Fibroblast of peridontal ligament (primary cell): ENCODE results near the gene ADAM11.
"Not testable (repeated sequence)": the region's sequence is repeated elsewhere in the genome, so short reads cannot be mapped to it uniquely, and the experiment has no call there.

Source experiments
- DNase-seq: peaks from one replicate; pipeline ENCODE4 v3.0.0-alpha.2; 2010; ENCODE audit errors: extremely low read depth

ADAM11 gene, protein sequence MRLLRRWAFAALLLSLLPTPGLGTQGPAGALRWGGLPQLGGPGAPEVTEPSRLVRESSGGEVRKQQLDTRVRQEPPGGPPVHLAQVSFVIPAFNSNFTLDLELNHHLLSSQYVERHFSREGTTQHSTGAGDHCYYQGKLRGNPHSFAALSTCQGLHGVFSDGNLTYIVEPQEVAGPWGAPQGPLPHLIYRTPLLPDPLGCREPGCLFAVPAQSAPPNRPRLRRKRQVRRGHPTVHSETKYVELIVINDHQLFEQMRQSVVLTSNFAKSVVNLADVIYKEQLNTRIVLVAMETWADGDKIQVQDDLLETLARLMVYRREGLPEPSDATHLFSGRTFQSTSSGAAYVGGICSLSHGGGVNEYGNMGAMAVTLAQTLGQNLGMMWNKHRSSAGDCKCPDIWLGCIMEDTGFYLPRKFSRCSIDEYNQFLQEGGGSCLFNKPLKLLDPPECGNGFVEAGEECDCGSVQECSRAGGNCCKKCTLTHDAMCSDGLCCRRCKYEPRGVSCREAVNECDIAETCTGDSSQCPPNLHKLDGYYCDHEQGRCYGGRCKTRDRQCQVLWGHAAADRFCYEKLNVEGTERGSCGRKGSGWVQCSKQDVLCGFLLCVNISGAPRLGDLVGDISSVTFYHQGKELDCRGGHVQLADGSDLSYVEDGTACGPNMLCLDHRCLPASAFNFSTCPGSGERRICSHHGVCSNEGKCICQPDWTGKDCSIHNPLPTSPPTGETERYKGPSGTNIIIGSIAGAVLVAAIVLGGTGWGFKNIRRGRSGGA

DNA sequence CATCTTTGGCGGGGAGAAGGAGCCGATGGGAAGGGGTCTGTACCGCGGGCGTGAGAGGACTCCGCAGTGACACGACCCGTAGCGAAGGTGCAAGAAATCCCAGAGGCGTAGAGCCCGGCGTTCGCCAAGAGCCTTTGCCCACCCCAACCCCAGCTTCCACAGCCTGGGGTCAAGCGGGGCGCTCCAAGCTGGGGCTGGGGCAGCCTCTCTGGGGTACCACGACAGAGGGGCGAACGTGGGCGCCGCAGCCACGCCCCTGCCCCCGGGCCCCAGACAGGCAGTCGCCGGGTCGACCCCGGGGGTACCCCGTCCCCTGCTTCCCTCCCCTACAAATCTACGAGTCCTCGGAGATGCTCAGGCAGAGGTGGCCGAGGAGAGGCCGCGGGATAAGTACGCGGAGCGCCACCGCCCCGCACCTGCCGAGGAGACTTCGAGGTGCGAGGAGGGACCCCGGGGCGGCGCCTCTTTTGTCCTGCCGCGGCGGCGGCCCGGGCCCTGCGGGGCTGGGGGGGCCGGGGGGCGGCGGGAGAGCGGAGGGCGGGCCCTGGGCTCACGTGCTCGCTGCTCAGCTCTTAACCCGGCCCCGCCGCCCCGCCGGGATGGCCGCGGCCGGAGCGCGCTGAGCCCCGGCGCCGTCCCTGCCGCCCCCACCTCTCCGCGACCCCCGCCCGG, at the start of gene ADAM11:
Gene ADAM11, plus strand, starts transcription at position 575 of the 672 bp plus-strand sequence. CDS start 212 bp downstream, outside the sequence.
- no peak for DNase-seq

DNA sequence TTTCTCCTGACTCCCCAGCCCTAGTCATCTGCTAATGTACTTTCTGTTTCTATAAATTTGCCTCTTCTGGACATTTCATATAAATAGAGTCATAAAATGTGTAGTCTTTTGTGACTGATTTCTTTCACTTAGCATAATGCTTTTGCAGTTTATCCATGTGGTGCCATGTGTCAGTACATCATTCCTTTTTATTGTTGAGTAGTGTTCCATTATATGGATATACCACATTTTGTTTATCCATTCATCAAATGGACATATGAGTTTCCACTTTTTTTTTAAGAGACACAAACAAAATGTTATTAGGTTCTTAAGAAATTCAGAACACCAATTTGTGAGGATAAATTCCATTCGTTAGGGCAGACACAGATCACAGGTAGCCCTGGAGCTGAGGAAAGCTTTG, 39.3 kb upstream of the ADAM11 start:
- DNase-seq, result no peak

DNA sequence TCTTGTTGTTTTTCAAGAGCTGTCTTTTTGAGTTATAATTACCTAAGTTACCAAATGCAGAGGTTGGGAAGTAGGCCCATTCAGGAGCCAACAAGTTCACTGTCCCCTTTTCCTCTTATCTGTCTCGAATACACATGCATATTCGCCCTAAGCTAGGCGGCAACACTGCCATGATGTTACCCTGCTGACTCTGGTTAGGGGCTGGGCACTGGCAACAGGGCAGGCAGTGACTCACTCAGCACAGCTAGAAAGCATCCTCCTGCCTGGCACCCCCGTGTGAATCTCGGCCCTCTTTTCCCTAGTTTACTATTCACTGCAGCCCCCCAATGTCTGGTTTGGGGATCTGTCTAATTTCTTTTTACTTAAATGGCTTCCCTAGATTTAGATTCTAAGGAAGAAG, 36.5 kb upstream of the ADAM11 start:
- no peak for DNase-seq

DNA sequence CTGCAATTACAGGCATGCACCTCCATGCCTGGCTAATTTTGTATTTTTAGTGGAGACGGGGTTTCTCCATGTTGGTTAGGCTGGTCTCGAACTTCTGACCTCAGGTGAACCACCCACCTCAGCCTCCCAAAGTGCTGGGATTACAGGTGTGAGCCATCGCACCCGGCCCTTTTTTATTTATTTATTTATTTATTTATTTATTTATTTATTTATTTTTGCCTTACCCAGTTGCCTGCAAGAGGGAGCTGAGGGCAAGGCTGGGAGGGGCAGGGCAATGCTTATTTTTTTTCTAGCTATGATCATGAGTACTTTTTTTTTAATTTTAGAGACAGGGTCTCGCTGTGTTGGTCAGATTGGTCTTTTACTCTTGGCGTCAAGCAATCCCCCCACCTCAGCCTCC, 32.7 kb upstream of the ADAM11 start:
- not testable (repeated sequence) for DNase-seq

DNA sequence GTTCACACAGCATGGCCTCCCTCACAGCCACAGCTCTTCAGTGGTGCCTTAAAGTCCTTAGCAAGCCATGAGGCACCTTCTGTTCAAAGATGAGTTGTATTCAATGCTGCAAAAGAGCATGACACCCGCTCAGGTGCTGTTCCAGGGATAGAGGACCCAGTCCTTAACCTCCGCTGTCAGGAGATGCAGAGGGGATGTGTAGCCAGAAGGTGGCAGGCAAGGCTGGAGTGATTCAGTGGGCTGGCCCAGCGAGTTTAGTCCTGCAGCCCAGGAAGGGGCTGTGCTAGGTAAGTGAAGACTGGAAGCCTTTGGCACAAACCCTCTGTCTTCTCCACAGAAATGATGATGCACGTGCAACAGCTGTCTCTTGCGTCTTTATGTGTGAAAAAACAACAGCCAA, 25.0 kb upstream of the ADAM11 start:
- DNase-seq, result no peak

DNA sequence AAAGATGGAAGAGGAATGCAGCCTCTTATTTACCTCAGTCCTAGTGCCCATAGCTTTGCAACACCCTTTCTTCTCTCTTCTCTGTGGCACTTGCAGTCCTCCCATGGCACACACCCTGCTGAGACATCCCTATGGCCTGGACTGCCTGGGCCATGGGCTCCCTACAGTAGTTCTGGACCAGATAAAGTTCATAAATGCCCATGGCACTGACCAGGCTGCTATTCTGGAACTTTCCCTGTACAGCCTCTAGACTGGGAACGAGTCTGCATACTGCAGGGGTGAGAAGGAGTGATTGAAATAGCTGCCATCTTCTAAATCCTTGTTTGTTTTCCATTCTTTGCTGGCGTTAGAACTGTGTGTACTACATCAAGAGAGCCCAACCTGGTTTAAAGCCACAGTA, 24.5 kb upstream of the ADAM11 start:
- DNase-seq, result no peak

DNA sequence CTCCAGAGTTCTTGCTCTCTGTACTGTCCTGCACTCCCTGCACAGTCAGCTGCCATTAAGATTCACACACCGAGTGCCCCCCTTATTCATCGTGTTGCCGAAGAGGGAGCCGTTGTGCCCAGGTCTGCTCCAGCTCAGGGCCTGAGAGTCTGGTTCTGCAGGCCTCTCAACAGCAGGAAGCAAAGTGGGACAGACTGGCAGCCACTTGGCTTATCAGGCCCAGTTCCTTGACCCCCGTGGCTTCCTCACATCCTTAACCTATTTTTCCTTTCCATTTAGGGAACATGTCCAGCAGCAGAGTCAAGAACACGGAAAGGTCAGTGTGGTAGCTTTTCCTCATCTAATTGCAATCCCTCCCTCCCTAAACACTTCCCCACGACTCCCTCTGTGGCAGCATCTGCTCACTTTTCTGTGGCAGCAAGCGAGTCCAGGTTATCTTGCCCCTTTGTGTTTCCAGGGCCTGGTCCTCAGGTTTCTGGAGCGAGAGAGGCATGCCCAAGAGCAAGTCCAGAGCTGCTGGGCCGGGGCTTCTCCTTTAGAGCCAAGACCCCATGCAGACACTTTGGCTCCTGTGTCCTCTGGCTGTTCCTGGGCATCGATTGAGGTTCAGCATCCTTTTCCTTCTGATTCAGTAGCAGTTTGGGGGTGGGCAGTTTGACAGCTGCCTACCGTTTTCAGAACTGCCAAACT, 22.1 kb upstream of the ADAM11 start:
- DNase-seq, result no peak

DNA sequence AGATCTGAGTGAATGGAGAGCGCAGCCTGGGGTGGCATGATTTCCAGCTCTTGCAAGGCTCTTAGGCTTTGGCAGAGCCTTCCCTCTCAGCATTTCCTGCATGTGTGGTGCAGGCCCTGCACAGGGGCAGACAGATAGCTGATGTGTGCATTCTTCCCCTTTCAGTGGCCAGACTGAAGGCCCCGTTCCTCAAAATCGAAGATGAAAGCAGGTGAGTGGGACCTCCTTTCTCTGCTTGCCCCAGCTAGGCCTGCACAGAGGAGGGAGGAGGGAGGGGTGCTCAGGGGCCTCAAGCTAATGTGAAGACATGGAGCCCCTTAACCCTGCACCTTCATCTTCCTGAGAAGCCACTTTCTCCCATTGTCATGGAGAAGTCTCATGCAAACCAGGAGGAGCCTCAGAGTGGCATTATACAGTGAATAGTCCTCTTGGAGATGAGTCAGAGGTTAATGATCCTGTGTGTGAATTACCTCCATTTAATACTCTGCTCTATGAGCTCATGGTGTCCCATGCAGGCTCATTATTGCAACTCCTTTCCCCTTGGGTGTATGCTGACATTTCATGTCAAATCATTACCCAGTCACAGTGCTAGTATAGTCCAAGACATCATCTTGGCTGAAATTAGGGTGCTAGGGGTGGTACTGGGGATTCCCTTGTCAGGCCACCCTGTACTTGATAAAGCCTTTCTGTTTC, 20.4 kb upstream of the ADAM11 start:
- DNase-seq, result no peak

DNA sequence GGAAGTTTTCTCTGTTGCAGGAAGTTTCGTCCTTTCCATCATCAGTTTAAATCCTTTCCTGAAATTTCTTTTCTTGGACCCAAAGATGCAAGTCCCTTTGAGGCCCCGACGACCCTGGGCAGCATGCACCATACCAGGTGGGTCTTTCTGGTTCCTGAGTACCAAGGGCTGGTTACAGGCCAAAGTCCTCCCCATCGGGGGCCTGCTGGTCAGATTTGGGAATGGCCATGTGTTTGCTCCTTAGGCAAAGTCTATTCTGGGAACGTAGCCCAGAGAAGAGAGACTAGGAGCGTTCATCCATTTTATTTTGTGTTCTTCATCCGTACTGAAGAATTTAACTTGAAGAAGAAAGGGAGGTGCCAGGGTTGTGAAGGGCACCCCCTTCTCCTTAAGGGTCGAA, 17.5 kb upstream of the ADAM11 start:
- no peak for DNase-seq

DNA sequence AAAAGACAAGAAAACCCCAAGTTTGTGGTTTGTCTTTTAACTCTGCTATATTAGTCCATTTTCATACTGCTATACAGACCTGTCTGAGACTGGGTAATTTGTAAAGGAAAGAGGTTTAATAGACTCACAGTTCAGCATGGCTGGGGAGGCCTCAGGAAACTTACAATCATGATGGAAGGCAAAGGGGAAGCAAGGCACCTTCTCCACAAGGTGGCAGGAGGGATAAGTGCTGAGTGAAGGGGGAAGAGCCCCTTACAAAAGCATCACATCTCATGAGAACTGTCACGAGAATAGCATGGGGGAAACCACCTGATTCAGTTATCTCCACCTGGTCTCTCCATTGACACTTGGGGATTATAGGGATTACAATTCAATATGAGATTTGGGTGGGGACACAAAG, 13.5 kb upstream of the ADAM11 start:
- no peak for DNase-seq

DNA sequence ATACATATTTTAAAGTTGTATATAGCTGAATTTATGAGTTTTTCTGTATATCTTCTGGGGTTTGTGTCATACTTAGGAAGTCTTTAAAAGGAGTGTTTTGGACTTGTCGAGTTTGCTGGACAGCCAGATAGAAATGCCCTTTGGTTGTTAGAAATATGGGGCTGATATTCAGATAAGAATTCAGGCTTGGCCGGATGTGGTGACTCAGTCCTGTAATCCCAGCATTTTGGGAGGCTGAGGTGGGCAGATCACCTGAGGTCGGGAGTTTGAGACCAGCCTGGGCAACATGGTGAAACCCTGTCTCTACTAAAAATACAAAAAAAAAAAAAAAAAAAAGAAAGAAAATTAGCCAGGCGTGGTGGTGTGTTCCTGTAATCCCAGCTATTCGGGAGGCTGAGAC, 13.1 kb upstream of the ADAM11 start:
- not testable (repeated sequence) for DNase-seq

DNA sequence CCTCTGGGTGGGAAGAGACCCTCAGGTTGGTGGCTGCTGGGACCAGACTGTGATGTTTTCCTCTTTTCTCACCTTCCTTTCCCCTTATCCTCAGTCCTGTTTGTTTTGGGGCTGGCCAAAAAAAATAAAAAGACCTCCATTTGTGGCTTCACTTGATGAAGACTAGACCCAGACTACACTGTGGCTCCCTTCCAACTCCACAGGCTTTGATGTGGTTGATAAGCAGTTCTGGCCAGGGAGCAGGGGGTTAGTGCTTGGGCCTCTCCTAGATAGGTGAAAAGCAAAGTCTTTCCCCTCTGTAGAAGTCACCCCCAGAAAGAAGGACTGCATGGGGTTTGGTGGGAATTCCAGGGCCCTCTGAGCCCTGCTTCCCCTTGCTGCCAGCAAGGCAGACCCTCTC, 11.2 kb upstream of the ADAM11 start:
- no peak for DNase-seq

DNA sequence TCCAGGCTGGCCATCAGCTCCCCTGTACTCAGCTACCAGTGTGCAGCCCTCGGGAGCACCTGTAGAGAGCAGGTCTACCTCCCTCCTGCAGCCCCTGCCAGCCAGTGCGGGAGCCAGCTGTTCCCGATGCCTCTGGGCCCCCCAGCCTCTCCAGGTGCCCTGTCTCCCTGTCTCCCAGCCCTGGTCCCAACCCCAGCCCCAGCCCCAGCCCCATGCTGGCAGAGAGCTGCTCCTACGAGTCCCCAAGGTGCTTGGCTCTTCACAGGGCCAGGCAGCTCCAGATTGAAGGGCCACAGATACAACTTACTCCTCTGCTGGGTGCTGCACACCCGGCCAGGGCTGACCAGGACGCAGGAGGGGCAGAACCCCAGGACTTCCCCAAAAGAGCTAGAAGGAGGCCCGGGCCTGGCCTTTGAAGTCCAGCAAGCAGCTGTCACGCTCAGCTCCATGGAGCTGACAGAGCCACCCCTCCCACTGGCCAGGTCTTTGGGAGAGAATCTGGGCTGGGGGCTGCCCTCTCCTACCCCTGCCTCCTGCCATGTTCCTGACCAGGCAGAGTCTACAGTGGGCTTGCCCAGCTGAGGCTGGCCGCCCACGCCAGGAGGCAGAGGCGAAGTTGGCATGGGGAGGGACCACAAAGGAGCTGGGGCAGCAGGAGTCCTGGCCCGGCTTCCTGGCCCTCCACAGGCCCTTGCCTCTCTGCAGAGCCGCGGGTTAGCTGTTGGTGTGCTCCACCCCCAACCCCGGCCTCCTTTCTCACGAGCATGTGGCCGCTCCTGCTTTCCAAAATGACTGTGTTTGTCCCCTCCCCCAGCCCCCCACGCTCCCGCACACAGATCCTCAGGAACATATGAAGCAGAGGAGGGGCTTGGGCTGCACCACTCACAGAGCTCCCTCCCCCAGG, 9.5 kb upstream of the ADAM11 start:
- no peak for DNase-seq

DNA sequence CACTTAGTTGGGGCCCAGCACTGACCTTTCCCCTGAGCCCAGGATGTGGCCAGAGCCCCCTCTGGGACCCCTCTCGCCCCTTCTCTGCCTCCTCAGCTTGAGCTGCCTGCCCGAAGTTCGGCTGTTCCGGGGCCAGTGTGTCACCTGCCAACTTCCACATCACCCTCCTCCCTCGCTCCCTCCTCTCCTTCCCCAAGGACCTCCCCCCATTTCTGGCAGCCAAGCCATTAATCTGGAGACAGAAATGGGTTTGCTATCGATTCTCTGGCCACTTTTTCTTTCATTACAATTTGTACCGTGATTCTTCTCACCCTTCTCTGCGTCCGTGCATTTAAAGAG, 8.8 kb upstream of the ADAM11 start:
- DNase-seq, result no peak

DNA sequence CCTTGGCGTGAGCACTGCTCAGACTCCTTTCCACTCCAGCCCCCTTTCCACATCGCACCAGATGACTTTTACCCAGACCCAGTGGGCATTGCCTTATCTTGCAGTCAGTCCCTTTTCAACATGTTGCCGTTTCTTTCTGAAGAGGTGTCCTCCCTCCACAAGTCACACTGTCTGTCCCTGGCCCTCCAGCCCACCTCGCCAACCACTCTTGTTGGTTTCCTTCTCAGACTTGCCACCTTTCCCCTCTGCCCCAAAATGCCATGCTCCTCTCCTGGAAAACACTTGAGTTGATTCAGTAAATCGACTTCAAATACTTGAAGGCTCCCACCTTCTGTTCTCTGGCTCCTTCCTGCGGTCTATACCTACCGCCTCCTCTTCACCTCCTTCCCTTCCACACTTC, 7.5 kb upstream of the ADAM11 start:
- DNase-seq, result no peak

DNA sequence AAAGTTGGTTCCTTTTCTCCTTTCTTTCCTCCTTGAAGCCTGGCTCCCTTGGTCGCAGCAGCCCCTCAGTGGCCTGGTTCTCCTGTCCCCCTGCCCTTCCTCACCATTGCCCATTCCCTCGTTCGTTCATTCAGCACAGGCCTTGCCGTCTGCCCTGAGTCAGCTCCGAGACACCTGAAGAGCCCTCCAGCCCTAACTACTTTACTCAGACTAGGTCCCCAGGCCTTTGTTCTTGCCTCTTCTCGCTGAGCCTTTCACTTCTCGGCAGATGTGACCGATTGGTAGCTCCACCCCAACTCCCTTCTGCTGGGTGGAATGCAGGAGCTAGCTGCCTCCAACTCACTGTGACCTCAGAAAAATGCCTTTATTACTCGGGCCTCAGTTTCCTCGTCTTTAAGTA, 7.0 kb upstream of the ADAM11 start:
- DNase-seq, result no peak

DNA sequence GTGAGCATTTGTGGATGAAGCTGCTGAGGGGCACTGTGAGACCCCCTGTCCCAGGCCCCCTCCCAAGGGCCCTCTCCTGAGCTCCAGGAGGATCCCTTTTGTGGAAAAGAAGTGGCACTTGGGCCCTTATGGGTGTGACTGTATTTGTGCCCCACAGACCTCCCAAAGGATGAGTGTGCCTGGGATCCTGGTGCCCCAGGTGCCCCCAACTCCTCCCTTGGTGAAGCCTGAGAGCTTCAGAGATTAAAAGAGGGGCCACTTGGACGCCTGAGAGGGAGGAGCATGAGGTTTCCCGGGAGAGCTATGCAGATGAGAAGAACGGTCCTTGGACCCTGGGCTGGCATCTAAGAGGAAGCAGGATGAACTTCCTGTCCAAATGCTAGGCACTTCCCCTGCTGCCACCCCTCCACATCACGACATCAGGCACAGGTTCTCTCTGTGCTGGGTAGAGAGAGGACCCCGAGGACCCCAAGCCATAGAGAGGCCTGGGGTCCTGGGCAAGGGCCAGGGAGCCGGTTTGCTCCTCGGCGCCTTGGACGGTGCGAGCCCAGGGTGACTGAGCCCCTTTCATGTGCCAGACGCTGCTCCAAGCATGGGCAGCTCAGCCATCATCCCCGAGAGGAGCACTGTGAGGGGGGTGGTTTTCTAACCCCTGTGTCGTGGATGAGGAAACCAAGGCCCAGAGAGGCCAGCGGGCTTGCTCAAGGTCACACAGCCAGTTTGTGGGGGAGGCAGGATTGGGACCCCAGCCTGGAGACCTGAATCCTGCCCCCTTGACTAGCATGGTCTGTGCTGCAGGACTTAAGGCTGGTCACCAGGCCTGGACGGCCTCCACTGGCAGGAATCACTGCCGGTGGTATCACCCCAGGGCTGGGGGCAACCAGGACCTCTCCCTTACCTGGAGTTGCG, 5.6 kb upstream of the ADAM11 start:
- no peak for DNase-seq

DNA sequence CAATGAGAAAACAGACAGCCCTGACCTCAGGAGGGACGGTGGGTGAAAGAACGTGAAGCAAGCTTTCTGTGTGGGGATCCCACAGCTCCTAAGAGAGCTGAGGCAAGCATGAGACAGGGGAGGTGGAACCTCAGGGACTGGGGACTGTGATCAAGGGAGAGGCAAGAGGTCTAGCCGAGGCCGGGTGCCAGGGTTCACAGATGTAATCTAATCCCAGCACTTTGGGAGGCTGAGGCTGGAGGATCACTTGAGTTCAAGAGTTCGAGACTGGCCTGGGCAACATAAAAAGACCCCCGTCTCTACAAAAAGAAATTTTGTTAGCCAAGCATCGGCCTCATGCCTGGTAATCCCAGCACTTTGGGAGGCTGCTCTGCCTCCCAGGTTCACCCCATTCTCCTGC, 4.5 kb upstream of the ADAM11 start:
- no peak for DNase-seq

DNA sequence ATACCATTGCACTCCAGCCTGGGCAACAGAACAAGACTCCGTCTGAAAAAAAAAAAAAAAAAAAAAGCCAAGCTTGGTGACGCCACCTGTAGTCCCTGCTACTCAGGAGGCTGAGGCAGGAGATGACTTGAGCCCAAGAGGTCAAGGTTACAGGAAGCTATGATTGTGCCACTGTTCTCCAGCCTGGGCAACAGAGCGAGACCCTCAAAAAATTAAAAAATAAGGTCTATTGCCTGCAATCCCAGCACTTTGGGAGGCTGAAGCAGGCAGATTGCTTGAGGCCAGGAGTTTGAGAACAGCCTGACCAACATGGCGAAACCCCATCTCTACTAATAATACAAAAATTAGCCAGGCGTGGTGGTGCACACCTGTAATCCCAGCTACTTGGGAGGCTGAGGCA, 3.6 kb upstream of the ADAM11 start:
- DNase-seq, result not testable (repeated sequence)
